GM19455 (cell line): ENCODE results near the gene ZBTB22.

Experiments
- ATAC-seq: cut with Tn5 transposase; IDR thresholded peaks from one replicate; pipeline ENCODE4 v1.9.1; 2021; ENCODE audit not compliant: unreplicated experiment

The ZBTB22 gene

GRCh38 chr6:33333666-33334065 lies 16.1 kb upstream of the ZBTB22 start:
- no peak for ATAC-seq

- no peak for ATAC-seq
These were observed 13.2 kb upstream of the ZBTB22 start for GRCh38 chr6:33330736-33331135.

- no peak for ATAC-seq
These were observed 11.5 kb upstream of the ZBTB22 start for GRCh38 chr6:33329058-33329457.

GRCh38 chr6:33324125-33324524 lies 6.6 kb upstream of the ZBTB22 start:
- no peak for ATAC-seq

GRCh38 chr6:33323623-33323948 lies 6.0 kb upstream of the ZBTB22 start:
- no peak for ATAC-seq

GRCh38 chr6:33321227-33321626 lies 3.7 kb upstream of the ZBTB22 start:
- ATAC-seq, result no peak

GRCh38 chr6:33320315-33321181 lies 3.0 kb upstream of the ZBTB22 start:
- no peak for ATAC-seq

- no peak for ATAC-seq
These were observed 2.4 kb upstream of the ZBTB22 start for GRCh38 chr6:33319939-33320314.

- ATAC-seq, result no peak
These were observed 1.0 kb upstream of the ZBTB22 start for GRCh38 chr6:33318426-33319073.

- no peak for ATAC-seq
These were observed 200 bp downstream of the ZBTB22 start for GRCh38 chr6:33317419-33317668.

GRCh38 chr6:33316603-33317418 lies 733 bp downstream of the ZBTB22 start:
- ATAC-seq, result no peak

GRCh38 chr6:33315793-33316602 lies 1.5 kb downstream of the ZBTB22 start:
- ATAC-seq, result no peak

- ATAC-seq, result no peak
These were observed 2.4 kb downstream of the ZBTB22 start for GRCh38 chr6:33314943-33315792.

GRCh38 chr6:33314515-33314942 lies 3.0 kb downstream of the ZBTB22 start:
- no peak for ATAC-seq

GRCh38 chr6:33313709-33314514 lies 3.6 kb downstream of the ZBTB22 start, which contains the start of gene TAPBP:
Gene TAPBP (minus strand): TSS chr6:33314078. CDS start chr6:33314041, 37 bp downstream.
- peak; percentile 28 for ATAC-seq

- ATAC-seq, result no peak
These were observed 4.3 kb downstream of the ZBTB22 start for GRCh38 chr6:33313105-33313708.

- no peak for ATAC-seq
These were observed 5.0 kb downstream of the ZBTB22 start for GRCh38 chr6:33312361-33313104.

GRCh38 chr6:33306356-33306755 lies 11.2 kb downstream of the ZBTB22 start:
- no peak for ATAC-seq
